GM23338 (cell line): Measurements from ENCODE around the gene ARSI. TPM values are rescaled to one million over a fixed set of nuclear protein-coding genes. Genes with fewer than 3 reads are reported as not detected.

ENCODE experiments used
- ATAC-seq: fragments of 200-7000 bp; cut with Tn5 transposase; 3 replicates; pipeline ENCODE4 v1.9.1; 2020
- DNase-seq: peaks from one replicate; pipeline ENCODE4 v3.0.0-alpha.2; 2015; ENCODE audit warnings: low spot score
- H2AFZ ChIP-seq: fragments of 200-600 bp; sonication (generic); 2 replicates; pipeline ENCODE4 v1.8.0; 2016; ENCODE audit warnings: antibody characterized with exemption, mild to moderate bottlenecking, moderate library complexity
- H3F3A ChIP-seq: fragments of 200-600 bp; sonication (generic); replicated peaks from 2 replicates; pipeline ENCODE4 v1.8.0; 2017; ENCODE audit warnings: antibody characterized with exemption, mixed run types, low read depth
- H3K27ac ChIP-seq: fragments of 200-600 bp; sonication (generic); 2 replicates; pipeline ENCODE4 v1.6.1; 2016; ENCODE audit warnings: low read depth
- H3K27me3 ChIP-seq: fragments of 200-600 bp; sonication (generic); 2 replicates; pipeline ENCODE4 v1.8.0; 2016; ENCODE audit warnings: mild to moderate bottlenecking, mixed run types, moderate library complexity; ENCODE audit not compliant: insufficient read depth
- H3K36me3 ChIP-seq: fragments of 200-600 bp; sonication (generic); 2 replicates; pipeline ENCODE4 v1.8.0; 2016; ENCODE audit warnings: mild to moderate bottlenecking; ENCODE audit not compliant: insufficient read depth
- H3K4me1 ChIP-seq: fragments of 200-600 bp; sonication (generic); 2 replicates; pipeline ENCODE4 v1.8.0; 2016; ENCODE audit warnings: mild to moderate bottlenecking, moderate library complexity; ENCODE audit not compliant: insufficient read depth
- H3K4me2 ChIP-seq: fragments of 200-600 bp; sonication (generic); 2 replicates; pipeline ENCODE4 v1.7.1; 2017; ENCODE audit warnings: mixed run types
- H3K4me3 ChIP-seq: fragments of 200-600 bp; sonication (generic); 2 replicates; pipeline ENCODE4 v1.6.1; 2016; ENCODE audit warnings: mixed run types
- H3K79me2 ChIP-seq: fragments of 200-600 bp; sonication (generic); replicated peaks from 2 replicates; pipeline ENCODE4 v1.8.0; 2017; ENCODE audit warnings: mild to moderate bottlenecking; ENCODE audit not compliant: insufficient read depth
- H3K9me2 ChIP-seq: fragments of 200-600 bp; sonication (generic); 2 replicates; pipeline ENCODE4 v1.8.0; 2017; ENCODE audit not compliant: insufficient read depth
- H4K20me1 ChIP-seq: fragments of 200-600 bp; sonication (generic); replicated peaks from 2 replicates; pipeline ENCODE4 v1.8.0; 2017; ENCODE audit warnings: mild to moderate bottlenecking; ENCODE audit not compliant: insufficient read depth
- H3K27ac Mint-ChIP-seq: 2 replicates; pipeline ENCODE4 v1.8.0; 2020; ENCODE audit warnings: inconsistent platforms, mild to moderate bottlenecking, moderate library complexity, mixed read lengths
- H3K27me3 Mint-ChIP-seq: 3 replicates; pipeline ENCODE4 v1.8.0; 2022; ENCODE audit warnings: low read depth, mild to moderate bottlenecking, moderate library complexity, mixed read lengths, inconsistent platforms; ENCODE audit not compliant: insufficient read depth, poor library complexity
- H3K36me3 Mint-ChIP-seq: 3 replicates; pipeline ENCODE4 v1.8.0; 2021; ENCODE audit warnings: low read depth, mild to moderate bottlenecking, inconsistent platforms, moderate library complexity, mixed read lengths
- H3K4me1 Mint-ChIP-seq: 3 replicates; pipeline ENCODE4 v1.8.0; 2020; ENCODE audit warnings: mild to moderate bottlenecking, inconsistent platforms, mixed read lengths
- H3K4me3 Mint-ChIP-seq: 3 replicates; pipeline ENCODE4 v1.8.0; 2021; ENCODE audit warnings: moderate library complexity, mild to moderate bottlenecking, inconsistent platforms, mixed read lengths
- H3K9me3 Mint-ChIP-seq: 3 replicates; pipeline ENCODE4 v1.8.0; 2020; ENCODE audit warnings: moderate library complexity, mild to moderate bottlenecking, inconsistent platforms, mixed read lengths
- CREB1 ChIP-seq: fragments of 250-450 bp; sonication (Bioruptor Pico); IDR thresholded peaks from 2 replicates; pipeline ENCODE4 v1.5.0; 2020; ENCODE audit warnings: low read depth, mild to moderate bottlenecking, moderate library complexity
- EZH2 ChIP-seq: fragments of 200-600 bp; sonication (generic); IDR thresholded peaks from one replicate; pipeline ENCODE4 v1.8.0; 2017; ENCODE audit warnings: antibody characterized with exemption, mild to moderate bottlenecking, low read depth; ENCODE audit not compliant: unreplicated experiment
- EZH2phosphoT487 ChIP-seq: fragments of 200-600 bp; sonication (generic); IDR thresholded peaks from one replicate; pipeline ENCODE4 v1.8.1; 2018; ENCODE audit warnings: antibody characterized with exemption; ENCODE audit not compliant: unreplicated experiment
- JUNB ChIP-seq: IDR thresholded peaks from one replicate; pipeline ENCODE4 v1.6.1; 2016; ENCODE audit warnings: antibody characterized with exemption; ENCODE audit not compliant: unreplicated experiment
- NANOG ChIP-seq: IDR thresholded peaks from 2 replicates; pipeline ENCODE4 v1.6.1; 2016; ENCODE audit warnings: antibody characterized with exemption, borderline replicate concordance
- POLR2AphosphoS5 ChIP-seq: IDR thresholded peaks from 2 replicates; pipeline ENCODE4 v1.6.1; 2016; ENCODE audit warnings: antibody characterized with exemption, low read depth
- STAT1 ChIP-seq: IDR thresholded peaks from one replicate; pipeline ENCODE4 v1.6.1; 2016; ENCODE audit warnings: antibody characterized with exemption; ENCODE audit not compliant: unreplicated experiment
- ZNF114 ChIP-seq: fragments of 250-450 bp; sonication (Bioruptor Pico); IDR thresholded peaks from 2 replicates; pipeline ENCODE4 v1.5.0; 2020; ENCODE audit warnings: mild to moderate bottlenecking, moderate library complexity
- ZNF331 ChIP-seq: fragments of 250-450 bp; sonication (Bioruptor Pico); IDR thresholded peaks from 2 replicates; pipeline ENCODE4 v1.5.0; 2020; ENCODE audit warnings: low read depth, mild to moderate bottlenecking, moderate library complexity
- polyA plus RNA-seq: library from polyadenylated mRNA; unstranded; fragments of >200 nt; fragmentation: Nextera tagmentation; extraction: Ambion mirVana; gene quantifications from 2 replicates; pipeline ENCODE4 v1.2.1, GENCODE V29; 2016
- total RNA-seq: library from RNA; depleted of rRNA; stranded (reverse); fragments of >200 nt; shearing (Covaris generic); gene quantifications from 2 replicates; pipeline ENCODE4 v1.2.3, GENCODE V29; 2014
- TF ChIP-seq, protein P1 (sequence below): IDR thresholded peaks from one replicate; pipeline ENCODE4 v1.6.1; 2018; ENCODE audit warnings: antibody characterized with exemption; ENCODE audit not compliant: unreplicated experiment
- TF ChIP-seq, protein P2 (sequence below): IDR thresholded peaks from 2 replicates; pipeline ENCODE4 v1.6.1; 2016; ENCODE audit warnings: antibody characterized with exemption
- TF ChIP-seq, protein P3 (sequence below), 2 experiments: fragments of 200-600 bp in 1 of 2; sonication (generic) in 1 of 2; conservative IDR thresholded peaks; 2 replicates each; pipeline versions ENCODE4 v1.5.1 to v1.6.1; 2016 to 2017; ENCODE audit warnings: antibody characterized with exemption in 2 of 2, low read depth in 2 of 2, mild to moderate bottlenecking in 2 of 2, moderate library complexity in 1 of 2
- TF ChIP-seq, protein P4 (sequence below): fragments of 250-450 bp; sonication (Bioruptor Pico); IDR thresholded peaks from 2 replicates; pipeline ENCODE4 v1.5.0; 2020; ENCODE audit warnings: mild to moderate bottlenecking, moderate library complexity

The ARSI gene
- total and polyA plus RNA-seq, 2 experiments from 2014 or later = 0.99 to 6.9 TPM

DNA sequence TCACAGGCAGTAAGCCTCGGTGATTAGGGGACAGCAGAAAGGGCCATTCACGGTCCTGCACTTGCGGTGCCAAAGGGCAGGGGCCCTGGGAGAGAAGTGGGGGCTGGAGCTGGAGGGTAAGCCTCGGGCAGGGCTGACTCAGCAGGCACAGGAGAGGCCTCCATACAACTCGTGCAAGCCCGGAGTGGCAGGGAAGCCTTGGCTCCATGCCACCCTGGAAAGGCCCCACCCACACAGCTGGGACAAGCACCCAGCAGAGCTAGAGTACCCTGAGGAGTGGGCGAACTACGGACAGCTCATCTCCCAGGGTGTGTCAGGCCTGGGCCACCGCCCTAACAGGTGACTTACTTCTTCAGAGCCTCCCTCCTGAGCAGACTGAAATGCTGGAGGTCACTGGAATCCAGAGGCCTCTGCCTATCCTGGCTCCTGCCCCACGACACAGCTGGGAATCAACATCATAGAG lies 7.5 kb downstream of the ARSI start:
- no peaks in the 10 kb centered on the region for H3K9me2 ChIP-seq
- Mint-ChIP-seq H3K4me3 (no peak overlapping the region), H3K4me1 (peaks cover 15% of the 10 kb centered on the region), H3K27me3 (peaks cover 12% of the 10 kb centered on the region), H3K27ac (no peak overlapping the region), H3K9me3 (no peaks in the 10 kb centered on the region; the same call in 2 of the 3 replicates), H3K36me3 (no peaks in the 10 kb centered on the region; the same call in 2 of the 3 replicates)
- no peaks in the 10 kb centered on the region for H3K27me3 ChIP-seq
- H3F3A ChIP-seq = no peaks in the 10 kb centered on the region
- no peaks in the 10 kb centered on the region for H3K4me1 ChIP-seq
- no peak overlapping the region for H3K4me3 ChIP-seq
- H4K20me1 ChIP-seq = no peaks in the 10 kb centered on the region
- DNase-seq (no peak), ATAC-seq (no peak)
- TF ChIP-seq, protein P1, sequence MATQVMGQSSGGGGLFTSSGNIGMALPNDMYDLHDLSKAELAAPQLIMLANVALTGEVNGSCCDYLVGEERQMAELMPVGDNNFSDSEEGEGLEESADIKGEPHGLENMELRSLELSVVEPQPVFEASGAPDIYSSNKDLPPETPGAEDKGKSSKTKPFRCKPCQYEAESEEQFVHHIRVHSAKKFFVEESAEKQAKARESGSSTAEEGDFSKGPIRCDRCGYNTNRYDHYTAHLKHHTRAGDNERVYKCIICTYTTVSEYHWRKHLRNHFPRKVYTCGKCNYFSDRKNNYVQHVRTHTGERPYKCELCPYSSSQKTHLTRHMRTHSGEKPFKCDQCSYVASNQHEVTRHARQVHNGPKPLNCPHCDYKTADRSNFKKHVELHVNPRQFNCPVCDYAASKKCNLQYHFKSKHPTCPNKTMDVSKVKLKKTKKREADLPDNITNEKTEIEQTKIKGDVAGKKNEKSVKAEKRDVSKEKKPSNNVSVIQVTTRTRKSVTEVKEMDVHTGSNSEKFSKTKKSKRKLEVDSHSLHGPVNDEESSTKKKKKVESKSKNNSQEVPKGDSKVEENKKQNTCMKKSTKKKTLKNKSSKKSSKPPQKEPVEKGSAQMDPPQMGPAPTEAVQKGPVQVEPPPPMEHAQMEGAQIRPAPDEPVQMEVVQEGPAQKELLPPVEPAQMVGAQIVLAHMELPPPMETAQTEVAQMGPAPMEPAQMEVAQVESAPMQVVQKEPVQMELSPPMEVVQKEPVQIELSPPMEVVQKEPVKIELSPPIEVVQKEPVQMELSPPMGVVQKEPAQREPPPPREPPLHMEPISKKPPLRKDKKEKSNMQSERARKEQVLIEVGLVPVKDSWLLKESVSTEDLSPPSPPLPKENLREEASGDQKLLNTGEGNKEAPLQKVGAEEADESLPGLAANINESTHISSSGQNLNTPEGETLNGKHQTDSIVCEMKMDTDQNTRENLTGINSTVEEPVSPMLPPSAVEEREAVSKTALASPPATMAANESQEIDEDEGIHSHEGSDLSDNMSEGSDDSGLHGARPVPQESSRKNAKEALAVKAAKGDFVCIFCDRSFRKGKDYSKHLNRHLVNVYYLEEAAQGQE = no peak
- TF ChIP-seq EZH2phosphoT487 (no peak), ZNF331 (CRISPR knock-in tag) (no peak), EZH2 (no peak), JUNB (no peak), ZNF114 (no peak), CREB1 (CRISPR knock-in tag) (no peak), POLR2AphosphoS5 (no peak), NANOG (no peak), STAT1 (no peak)
- TF ChIP-seq, protein P2, sequence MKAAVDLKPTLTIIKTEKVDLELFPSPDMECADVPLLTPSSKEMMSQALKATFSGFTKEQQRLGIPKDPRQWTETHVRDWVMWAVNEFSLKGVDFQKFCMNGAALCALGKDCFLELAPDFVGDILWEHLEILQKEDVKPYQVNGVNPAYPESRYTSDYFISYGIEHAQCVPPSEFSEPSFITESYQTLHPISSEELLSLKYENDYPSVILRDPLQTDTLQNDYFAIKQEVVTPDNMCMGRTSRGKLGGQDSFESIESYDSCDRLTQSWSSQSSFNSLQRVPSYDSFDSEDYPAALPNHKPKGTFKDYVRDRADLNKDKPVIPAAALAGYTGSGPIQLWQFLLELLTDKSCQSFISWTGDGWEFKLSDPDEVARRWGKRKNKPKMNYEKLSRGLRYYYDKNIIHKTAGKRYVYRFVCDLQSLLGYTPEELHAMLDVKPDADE = no peak
- TF ChIP-seq, protein P3, sequence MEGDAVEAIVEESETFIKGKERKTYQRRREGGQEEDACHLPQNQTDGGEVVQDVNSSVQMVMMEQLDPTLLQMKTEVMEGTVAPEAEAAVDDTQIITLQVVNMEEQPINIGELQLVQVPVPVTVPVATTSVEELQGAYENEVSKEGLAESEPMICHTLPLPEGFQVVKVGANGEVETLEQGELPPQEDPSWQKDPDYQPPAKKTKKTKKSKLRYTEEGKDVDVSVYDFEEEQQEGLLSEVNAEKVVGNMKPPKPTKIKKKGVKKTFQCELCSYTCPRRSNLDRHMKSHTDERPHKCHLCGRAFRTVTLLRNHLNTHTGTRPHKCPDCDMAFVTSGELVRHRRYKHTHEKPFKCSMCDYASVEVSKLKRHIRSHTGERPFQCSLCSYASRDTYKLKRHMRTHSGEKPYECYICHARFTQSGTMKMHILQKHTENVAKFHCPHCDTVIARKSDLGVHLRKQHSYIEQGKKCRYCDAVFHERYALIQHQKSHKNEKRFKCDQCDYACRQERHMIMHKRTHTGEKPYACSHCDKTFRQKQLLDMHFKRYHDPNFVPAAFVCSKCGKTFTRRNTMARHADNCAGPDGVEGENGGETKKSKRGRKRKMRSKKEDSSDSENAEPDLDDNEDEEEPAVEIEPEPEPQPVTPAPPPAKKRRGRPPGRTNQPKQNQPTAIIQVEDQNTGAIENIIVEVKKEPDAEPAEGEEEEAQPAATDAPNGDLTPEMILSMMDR (conservative IDR thresholded peaks at IDR 0.05; ENCODE audit: low read depth in 2 of 2) = no peak
- TF ChIP-seq, protein P4, sequence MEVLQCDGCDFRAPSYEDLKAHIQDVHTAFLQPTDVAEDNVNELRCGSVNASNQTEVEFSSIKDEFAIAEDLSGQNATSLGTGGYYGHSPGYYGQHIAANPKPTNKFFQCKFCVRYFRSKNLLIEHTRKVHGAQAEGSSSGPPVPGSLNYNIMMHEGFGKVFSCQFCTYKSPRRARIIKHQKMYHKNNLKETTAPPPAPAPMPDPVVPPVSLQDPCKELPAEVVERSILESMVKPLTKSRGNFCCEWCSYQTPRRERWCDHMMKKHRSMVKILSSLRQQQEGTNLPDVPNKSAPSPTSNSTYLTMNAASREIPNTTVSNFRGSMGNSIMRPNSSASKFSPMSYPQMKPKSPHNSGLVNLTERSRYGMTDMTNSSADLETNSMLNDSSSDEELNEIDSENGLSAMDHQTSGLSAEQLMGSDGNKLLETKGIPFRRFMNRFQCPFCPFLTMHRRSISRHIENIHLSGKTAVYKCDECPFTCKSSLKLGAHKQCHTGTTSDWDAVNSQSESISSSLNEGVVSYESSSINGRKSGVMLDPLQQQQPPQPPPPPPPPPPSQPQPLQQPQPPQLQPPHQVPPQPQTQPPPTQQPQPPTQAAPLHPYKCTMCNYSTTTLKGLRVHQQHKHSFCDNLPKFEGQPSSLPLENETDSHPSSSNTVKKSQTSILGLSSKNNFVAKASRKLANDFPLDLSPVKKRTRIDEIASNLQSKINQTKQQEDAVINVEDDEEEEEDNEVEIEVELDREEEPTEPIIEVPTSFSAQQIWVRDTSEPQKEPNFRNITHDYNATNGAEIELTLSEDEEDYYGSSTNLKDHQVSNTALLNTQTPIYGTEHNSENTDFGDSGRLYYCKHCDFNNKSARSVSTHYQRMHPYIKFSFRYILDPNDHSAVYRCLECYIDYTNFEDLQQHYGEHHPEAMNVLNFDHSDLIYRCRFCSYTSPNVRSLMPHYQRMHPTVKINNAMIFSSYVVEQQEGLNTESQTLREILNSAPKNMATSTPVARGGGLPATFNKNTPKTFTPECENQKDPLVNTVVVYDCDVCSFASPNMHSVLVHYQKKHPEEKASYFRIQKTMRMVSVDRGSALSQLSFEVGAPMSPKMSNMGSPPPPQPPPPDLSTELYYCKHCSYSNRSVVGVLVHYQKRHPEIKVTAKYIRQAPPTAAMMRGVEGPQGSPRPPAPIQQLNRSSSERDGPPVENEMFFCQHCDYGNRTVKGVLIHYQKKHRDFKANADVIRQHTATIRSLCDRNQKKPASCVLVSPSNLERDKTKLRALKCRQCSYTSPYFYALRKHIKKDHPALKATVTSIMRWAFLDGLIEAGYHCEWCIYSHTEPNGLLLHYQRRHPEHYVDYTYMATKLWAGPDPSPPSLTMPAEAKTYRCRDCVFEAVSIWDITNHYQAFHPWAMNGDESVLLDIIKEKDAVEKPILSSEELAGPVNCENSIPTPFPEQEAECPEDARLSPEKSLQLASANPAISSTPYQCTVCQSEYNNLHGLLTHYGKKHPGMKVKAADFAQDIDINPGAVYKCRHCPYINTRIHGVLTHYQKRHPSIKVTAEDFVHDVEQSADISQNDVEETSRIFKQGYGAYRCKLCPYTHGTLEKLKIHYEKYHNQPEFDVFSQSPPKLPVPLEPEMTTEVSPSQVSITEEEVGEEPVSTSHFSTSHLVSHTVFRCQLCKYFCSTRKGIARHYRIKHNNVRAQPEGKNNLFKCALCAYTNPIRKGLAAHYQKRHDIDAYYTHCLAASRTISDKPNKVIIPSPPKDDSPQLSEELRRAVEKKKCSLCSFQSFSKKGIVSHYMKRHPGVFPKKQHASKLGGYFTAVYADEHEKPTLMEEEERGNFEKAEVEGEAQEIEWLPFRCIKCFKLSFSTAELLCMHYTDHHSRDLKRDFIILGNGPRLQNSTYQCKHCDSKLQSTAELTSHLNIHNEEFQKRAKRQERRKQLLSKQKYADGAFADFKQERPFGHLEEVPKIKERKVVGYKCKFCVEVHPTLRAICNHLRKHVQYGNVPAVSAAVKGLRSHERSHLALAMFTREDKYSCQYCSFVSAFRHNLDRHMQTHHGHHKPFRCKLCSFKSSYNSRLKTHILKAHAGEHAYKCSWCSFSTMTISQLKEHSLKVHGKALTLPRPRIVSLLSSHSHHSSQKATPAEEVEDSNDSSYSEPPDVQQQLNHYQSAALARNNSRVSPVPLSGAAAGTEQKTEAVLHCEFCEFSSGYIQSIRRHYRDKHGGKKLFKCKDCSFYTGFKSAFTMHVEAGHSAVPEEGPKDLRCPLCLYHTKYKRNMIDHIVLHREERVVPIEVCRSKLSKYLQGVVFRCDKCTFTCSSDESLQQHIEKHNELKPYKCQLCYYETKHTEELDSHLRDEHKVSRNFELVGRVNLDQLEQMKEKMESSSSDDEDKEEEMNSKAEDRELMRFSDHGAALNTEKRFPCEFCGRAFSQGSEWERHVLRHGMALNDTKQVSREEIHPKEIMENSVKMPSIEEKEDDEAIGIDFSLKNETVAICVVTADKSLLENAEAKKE (CRISPR knock-in tag) = no peak
- H3K27ac ChIP-seq = no peak overlapping the region
- H3K36me3 ChIP-seq = no peaks in the 10 kb centered on the region
- no peak overlapping the region for H3K4me2 ChIP-seq
- H2AFZ ChIP-seq = no peak overlapping the region
- H3K79me2 ChIP-seq = no peaks in the 10 kb centered on the region
